OCI-LY1 (cell line): ENCODE data around the gene ADAM22.

Experiments used
- H2AFZ ChIP-seq: fragments of 200-600 bp; sonication (generic), shearing (Covaris generic); 2 replicates; pipeline ENCODE4 v1.6.0; 2014; ENCODE audit warnings: antibody characterized with exemption, mild to moderate bottlenecking, low read length
- H3F3A ChIP-seq: fragments of 200-600 bp; sonication (generic), shearing (Covaris generic); 2 replicates; pipeline ENCODE4 v1.6.0; 2014; ENCODE audit warnings: mild to moderate bottlenecking, antibody characterized with exemption, low read length, moderate library complexity; ENCODE audit not compliant: insufficient read depth
- H3K27ac ChIP-seq: fragments of 200-600 bp; sonication (generic); 2 replicates; pipeline ENCODE4 v1.5.1; 2014; ENCODE audit warnings: low read length, mixed run types, mild to moderate bottlenecking, low read depth; ENCODE audit not compliant: poor library complexity, severe bottlenecking
- H3K27me3 ChIP-seq: fragments of 200-600 bp; sonication (generic); 2 replicates; pipeline ENCODE4 v1.6.0; 2014; ENCODE audit warnings: antibody characterized with exemption, mild to moderate bottlenecking, low read length, moderate library complexity; ENCODE audit not compliant: insufficient read depth
- H3K36me3 ChIP-seq: fragments of 200-600 bp; sonication (generic); 2 replicates; pipeline ENCODE4 v1.6.1; 2014; ENCODE audit warnings: mild to moderate bottlenecking, antibody characterized with exemption, low read length, moderate library complexity, mixed read lengths; ENCODE audit not compliant: insufficient read depth
- H3K4me1 ChIP-seq: fragments of 200-600 bp; sonication (generic); 2 replicates; pipeline ENCODE4 v1.5.1; 2014; ENCODE audit warnings: mild to moderate bottlenecking, low read length, moderate library complexity; ENCODE audit not compliant: insufficient read depth, severe bottlenecking
- H3K4me2 ChIP-seq: fragments of 200-600 bp; sonication (generic), shearing (Covaris generic); 2 replicates; pipeline ENCODE4 v1.6.1; 2014; ENCODE audit warnings: low read length
- H3K4me3 ChIP-seq: fragments of 200-600 bp; sonication (generic); 2 replicates; pipeline ENCODE4 v1.5.1; 2014; ENCODE audit warnings: low read length, low read depth, mild to moderate bottlenecking, mixed read lengths; ENCODE audit not compliant: poor library complexity, severe bottlenecking
- H3K79me2 ChIP-seq: fragments of 200-600 bp; shearing (Covaris generic); 2 replicates; pipeline ENCODE4 v1.6.1; 2016; ENCODE audit warnings: mixed run types, low read length, mixed read lengths; ENCODE audit not compliant: insufficient read depth
- H3K9ac ChIP-seq: fragments of 200-600 bp; sonication (generic), shearing (Covaris generic); 2 replicates; pipeline ENCODE4 v1.6.1; 2014; ENCODE audit warnings: mild to moderate bottlenecking, low read length, mixed read lengths
- H3K9me2 ChIP-seq: fragments of 200-600 bp; sonication (generic), shearing (Covaris generic); 2 replicates; pipeline ENCODE4 v1.6.1; 2014; ENCODE audit warnings: low read depth, mild to moderate bottlenecking, low read length, mixed read lengths
- H3K9me3 ChIP-seq: fragments of 200-600 bp; shearing (Covaris generic); 2 replicates; pipeline ENCODE4 v1.6.1; 2014; ENCODE audit warnings: low read length, mixed read lengths
- H4K20me1 ChIP-seq: fragments of 200-600 bp; sonication (generic), shearing (Covaris generic); 2 replicates; pipeline ENCODE4 v1.6.0; 2016; ENCODE audit warnings: mild to moderate bottlenecking, low read length; ENCODE audit not compliant: insufficient read depth
- EZH2 ChIP-seq: fragments of 200-600 bp; sonication (generic), shearing (Covaris generic); IDR thresholded peaks from 2 replicates; pipeline ENCODE4 v1.8.0; 2017; ENCODE audit warnings: borderline replicate concordance, mixed run types, mild to moderate bottlenecking, antibody characterized with exemption, low read length, moderate library complexity, mixed read lengths
- TF ChIP-seq, protein P1 (sequence below): fragments of 200-600 bp; sonication (generic), shearing (Covaris generic); IDR thresholded peaks from 2 replicates; pipeline ENCODE4 v1.5.1; 2017; ENCODE audit warnings: mild to moderate bottlenecking, antibody characterized with exemption, low read length, moderate library complexity, mixed read lengths

ADAM22 gene

DNA sequence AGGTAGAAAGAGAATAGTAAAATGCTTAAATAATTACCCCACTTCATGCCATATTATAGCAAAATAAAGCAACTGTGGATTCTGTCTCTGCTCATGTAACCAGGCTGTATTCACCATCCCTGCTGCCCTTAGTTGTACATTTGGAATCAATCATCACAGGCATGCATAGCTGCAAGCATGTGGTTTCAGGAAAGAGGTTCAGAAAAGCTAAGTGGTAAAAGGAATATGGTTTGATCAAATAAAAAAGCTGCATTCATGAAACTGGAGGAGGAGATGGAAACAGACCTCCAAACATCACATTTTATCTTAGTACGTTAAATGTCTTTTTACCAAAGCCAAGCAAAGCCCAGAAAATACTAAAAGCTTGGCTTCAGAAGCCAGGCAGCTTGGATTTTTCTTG, 81.3 kb downstream of the ADAM22 start:
- Histone ChIP-seq H3K4me1 (no peaks in the 10 kb centered on the region), H3K4me2 (no peak overlapping the region), H3F3A (no peaks in the 10 kb centered on the region), H3K4me3 (no peak overlapping the region), H3K9me2 (no peaks in the 10 kb centered on the region), H3K27ac (no peak overlapping the region), H3K79me2 (no peaks in the 10 kb centered on the region), H3K9me3 (no peaks in the 10 kb centered on the region), H3K27me3 (no peaks in the 10 kb centered on the region), H3K9ac (no peak overlapping the region), H4K20me1 (no peaks in the 10 kb centered on the region), H3K36me3 (no peaks in the 10 kb centered on the region), H2AFZ (no peak overlapping the region)
- no peak for TF ChIP-seq EZH2
- TF ChIP-seq, protein P1, sequence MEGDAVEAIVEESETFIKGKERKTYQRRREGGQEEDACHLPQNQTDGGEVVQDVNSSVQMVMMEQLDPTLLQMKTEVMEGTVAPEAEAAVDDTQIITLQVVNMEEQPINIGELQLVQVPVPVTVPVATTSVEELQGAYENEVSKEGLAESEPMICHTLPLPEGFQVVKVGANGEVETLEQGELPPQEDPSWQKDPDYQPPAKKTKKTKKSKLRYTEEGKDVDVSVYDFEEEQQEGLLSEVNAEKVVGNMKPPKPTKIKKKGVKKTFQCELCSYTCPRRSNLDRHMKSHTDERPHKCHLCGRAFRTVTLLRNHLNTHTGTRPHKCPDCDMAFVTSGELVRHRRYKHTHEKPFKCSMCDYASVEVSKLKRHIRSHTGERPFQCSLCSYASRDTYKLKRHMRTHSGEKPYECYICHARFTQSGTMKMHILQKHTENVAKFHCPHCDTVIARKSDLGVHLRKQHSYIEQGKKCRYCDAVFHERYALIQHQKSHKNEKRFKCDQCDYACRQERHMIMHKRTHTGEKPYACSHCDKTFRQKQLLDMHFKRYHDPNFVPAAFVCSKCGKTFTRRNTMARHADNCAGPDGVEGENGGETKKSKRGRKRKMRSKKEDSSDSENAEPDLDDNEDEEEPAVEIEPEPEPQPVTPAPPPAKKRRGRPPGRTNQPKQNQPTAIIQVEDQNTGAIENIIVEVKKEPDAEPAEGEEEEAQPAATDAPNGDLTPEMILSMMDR = no peak

DNA sequence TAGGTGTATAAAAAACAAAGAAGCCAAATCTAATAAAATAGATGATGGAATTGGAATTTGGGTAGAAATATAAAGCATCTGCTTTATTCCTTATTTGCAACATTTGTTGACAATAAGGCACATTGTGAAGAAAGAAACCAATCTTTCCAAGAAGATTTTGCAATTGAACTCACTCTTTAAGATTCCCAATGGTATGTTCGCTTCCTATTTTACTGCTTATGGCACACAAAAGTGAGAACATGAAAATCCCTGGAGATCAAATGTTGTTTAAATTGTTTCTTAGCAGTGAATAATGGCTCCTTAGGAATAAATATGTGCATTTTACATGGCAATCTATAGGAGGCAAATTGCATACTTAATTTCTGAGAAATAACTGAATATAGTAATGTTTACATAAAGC, 84.5 kb downstream of the ADAM22 start:
- H3K9me3 ChIP-seq = no peaks in the 10 kb centered on the region
- H3K36me3 ChIP-seq = no peaks in the 10 kb centered on the region
- no peak overlapping the region for H3K27ac ChIP-seq
- H3K9me2 ChIP-seq = no peaks in the 10 kb centered on the region
- no peaks in the 10 kb centered on the region for H3F3A ChIP-seq
- no peak overlapping the region for H2AFZ ChIP-seq
- no peaks in the 10 kb centered on the region for H3K27me3 ChIP-seq
- H3K4me1 ChIP-seq = no peaks in the 10 kb centered on the region
- H3K9ac ChIP-seq = no peak overlapping the region
- H4K20me1 ChIP-seq = no peaks in the 10 kb centered on the region
- no peak overlapping the region for H3K4me3 ChIP-seq
- TF ChIP-seq EZH2 = no peak
- TF ChIP-seq, protein P1 = no peak
- no peak overlapping the region for H3K4me2 ChIP-seq
- H3K79me2 ChIP-seq = no peaks in the 10 kb centered on the region

DNA sequence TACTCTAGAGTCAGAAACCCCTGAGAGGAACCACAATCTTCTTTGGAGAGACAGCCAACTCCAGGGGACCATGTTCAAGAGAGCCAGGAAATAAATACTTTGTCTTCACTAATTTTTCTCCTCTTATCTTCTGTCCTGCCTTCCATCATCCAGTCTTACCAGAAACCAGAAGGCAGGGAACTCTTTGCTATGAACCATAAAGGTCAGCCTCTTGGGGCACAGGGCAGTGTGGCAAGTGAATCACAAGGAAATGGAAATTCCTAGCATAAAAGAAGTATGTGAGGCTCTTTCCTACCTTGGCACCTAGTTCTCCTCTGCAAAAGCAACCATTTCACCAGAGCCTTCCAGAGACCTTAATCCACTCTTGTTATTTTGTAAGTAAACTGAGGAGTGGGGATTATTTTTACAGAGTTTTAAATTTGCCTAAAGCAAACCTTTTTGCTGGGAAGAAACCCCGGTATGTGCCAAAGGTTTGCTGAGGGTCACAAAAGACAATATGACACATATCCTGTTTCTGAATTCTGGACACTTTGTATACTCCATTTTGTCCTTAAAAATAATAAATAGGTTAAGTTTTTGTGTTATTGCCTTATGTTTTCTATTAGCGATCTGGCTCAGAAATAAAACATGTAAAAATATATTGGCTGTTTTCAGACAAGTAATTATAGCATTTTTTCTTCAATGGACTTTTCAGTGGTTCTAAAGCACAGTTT, 87.1 kb downstream of the ADAM22 start:
- Histone ChIP-seq H4K20me1 (no peaks in the 10 kb centered on the region), H3K4me2 (no peak overlapping the region)

More for the DNA sequence above, 87.1 kb downstream of the ADAM22 start:
- no peak overlapping the region for H2AFZ ChIP-seq
- H3F3A ChIP-seq = no peaks in the 10 kb centered on the region
- H3K27me3 ChIP-seq = no peaks in the 10 kb centered on the region
- peaks cover 4% of the 10 kb centered on the region for H3K9me3 ChIP-seq
- H3K4me3 ChIP-seq = no peak overlapping the region
- no peaks in the 10 kb centered on the region for H3K4me1 ChIP-seq
- TF ChIP-seq, protein P1 = no peak
- no peak overlapping the region for H3K27ac ChIP-seq
- no peak overlapping the region for H3K9ac ChIP-seq
- H3K9me2 ChIP-seq = no peaks in the 10 kb centered on the region
- no peaks in the 10 kb centered on the region for H3K36me3 ChIP-seq
- no peaks in the 10 kb centered on the region for H3K79me2 ChIP-seq
